ENCODE results near the gene CYB5D1. TPM values are rescaled to one million over a fixed set of nuclear protein-coding genes. Genes with fewer than 3 reads are reported as not detected.
A peak's percentile ranks its signal among the peaks of the same experiment; 100 is the strongest.

The CYB5D1 gene
- total and polyA plus RNA-seq, 7 experiments from 2014 or later = 7.5 to 14.2 (median 9.0) TPM

GRCh38 chr17:7848739-7849129, 9.1 kb upstream of the CYB5D1 start:
- Histone ChIP-seq H3K27me3 (ENCODE audit: control insufficient read depth in 2 of 2, insufficient read depth in 2 of 2, low read length in 2 of 2) (no peaks in the 10 kb centered on the region), H3K4me3 (ENCODE audit: low read length) (no peak overlapping the region), H3K9me3 (ENCODE audit: control insufficient read depth in 2 of 3, low read length in 3 of 3) (no peaks in the 10 kb centered on the region), H3K27ac (ENCODE audit: low read depth, low read length) (no peak overlapping the region), H3K36me3 (ENCODE audit: control insufficient read depth in 2 of 3, insufficient read depth in 3 of 3, low read length in 3 of 3) (peaks cover 0 to 61% (median 5%) of the 10 kb centered on the region in 3 experiments), H3K4me1 (ENCODE audit: control insufficient read depth in 2 of 2, insufficient read depth in 2 of 2, low read length in 2 of 2) (peaks cover 15 to 24% of the 10 kb centered on the region in 2 donors)
- no peak overlapping the region for H3K4me3 Mint-ChIP-seq
- H3K9me3 Mint-ChIP-seq = peaks cover 0 to 1% (median 0%) of the 10 kb centered on the region in 11 donors
- H3K27ac Mint-ChIP-seq = peak overlapping the region in 1 of 9 donors; percentile 92
- no peak for DNase-seq
- POLR2A ChIA-PET = interaction anchor here (1.1 to 5.5 kb wide), 3 partner anchors 8 to 14 kb away, joined by 5 to 89 read pairs (median 6); partner anchors contain the start of genes KDM6B and NAA38
- H3K4me1 Mint-ChIP-seq = peaks cover 0 to 34% (median 21%) of the 10 kb centered on the region in 7 donors
- no peaks in the 10 kb centered on the region for H3K27me3 Mint-ChIP-seq
- CTCF ChIA-PET = interaction anchor here (3.7 kb wide), 1 partner anchor 15 kb away, joined by 43 read pairs; the partner anchor contains the start of gene KDM6B
- no peak for ATAC-seq
- intact Hi-C loops (cut with micrococcal nuclease) = loop anchor here in 1 of 2 donors (10.0 kb wide), 1 partner anchor 634 kb away; the partner anchor contains the start of genes ACADVL and DLG4
- H3K36me3 Mint-ChIP-seq = peaks cover 0 to 3% (median 1%) of the 10 kb centered on the region in 5 donors

GRCh38 chr17:7849130-7849750, 8.6 kb upstream of the CYB5D1 start:
- peaks cover 0 to 61% (median 5%) of the 10 kb centered on the region in 3 experiments for H3K36me3 ChIP-seq (ENCODE audit: control insufficient read depth in 2 of 3, insufficient read depth in 3 of 3, low read length in 3 of 3)
- ChIA-PET POLR2A (interaction anchor here (2.3 to 5.5 kb wide), 2 partner anchors 9 to 15 kb away, joined by 6 to 89 read pairs; partner anchors contain the start of gene KDM6B), CTCF (interaction anchor here (2.7 to 3.7 kb wide), 2 partner anchors 15 to 141 kb away, joined by 14 to 43 read pairs; partner anchors contain the start of gene KDM6B)
- DNase-seq (no peak), ATAC-seq (no peak)
- no peaks in the 10 kb centered on the region for H3K9me3 ChIP-seq (ENCODE audit: control insufficient read depth in 2 of 3, low read length in 3 of 3)
- peaks cover 0 to 4% (median 3%) of the 10 kb centered on the region in 5 donors for H3K36me3 Mint-ChIP-seq
- H3K4me3 Mint-ChIP-seq = no peak overlapping the region
- no peaks in the 10 kb centered on the region for H3K9me3 Mint-ChIP-seq
- no peak overlapping the region for H3K27ac ChIP-seq (ENCODE audit: low read depth, low read length)
- peaks cover 15 to 24% of the 10 kb centered on the region in 2 donors for H3K4me1 ChIP-seq (ENCODE audit: control insufficient read depth in 2 of 2, insufficient read depth in 2 of 2, low read length in 2 of 2)
- no peak overlapping the region for H3K4me3 ChIP-seq (ENCODE audit: low read length)
- intact Hi-C loops (cut with micrococcal nuclease) = loop anchor here in 1 of 2 donors (10.0 kb wide), 1 partner anchor 634 kb away; the partner anchor contains the start of genes ACADVL and DLG4
- no peaks in the 10 kb centered on the region for H3K27me3 ChIP-seq (ENCODE audit: control insufficient read depth in 2 of 2, insufficient read depth in 2 of 2, low read length in 2 of 2)
- no peaks in the 10 kb centered on the region for H3K27me3 Mint-ChIP-seq
- peak overlapping the region in 3 of 9 donors; percentile 67 to 92 (median 86) for H3K27ac Mint-ChIP-seq
- peaks cover 0 to 30% (median 21%) of the 10 kb centered on the region in 7 donors for H3K4me1 Mint-ChIP-seq

- H3K27ac Mint-ChIP-seq = peak overlapping the region in 6 of 9 donors; percentile 56 to 93 (median 76)
Measured at GRCh38 chr17:7849751-7850504, 7.9 kb upstream of the CYB5D1 start.

GRCh38 chr17:7850701-7851437, 6.9 kb upstream of the CYB5D1 start:
- Mint-ChIP-seq H3K4me3 (peak overlapping the region in 8 of 10 donors; percentile 30 to 85 (median 72)), H3K36me3 (peaks cover 0 to 4% (median 3%) of the 10 kb centered on the region in 5 donors), H3K4me1 (peaks cover 0 to 26% (median 17%) of the 10 kb centered on the region in 7 donors), H3K27me3 (no peaks in the 10 kb centered on the region), H3K9me3 (no peaks in the 10 kb centered on the region), H3K27ac (peak overlapping the region in 7 of 9 donors; percentile 55 to 93 (median 90))
- Histone ChIP-seq H3K27ac (ENCODE audit: low read depth, low read length) (peak overlapping the region; percentile 70), H3K27me3 (ENCODE audit: control insufficient read depth in 2 of 2, insufficient read depth in 2 of 2, low read length in 2 of 2) (no peaks in the 10 kb centered on the region), H3K9me3 (ENCODE audit: control insufficient read depth in 2 of 3, low read length in 3 of 3) (no peaks in the 10 kb centered on the region), H3K4me1 (ENCODE audit: control insufficient read depth in 2 of 2, insufficient read depth in 2 of 2, low read length in 2 of 2) (peaks cover 12 to 23% of the 10 kb centered on the region in 2 donors), H3K4me3 (ENCODE audit: low read length) (peak overlapping the region; percentile 51), H3K36me3 (ENCODE audit: control insufficient read depth in 2 of 3, insufficient read depth in 3 of 3, low read length in 3 of 3) (peaks cover 0 to 54% (median 5%) of the 10 kb centered on the region in 3 experiments)
- POLR2A ChIA-PET = interaction anchor here (1.1 to 5.5 kb wide), 3 partner anchors 8 to 16 kb away, joined by 4 to 89 read pairs (median 6); partner anchors contain the start of gene KDM6B
- peak in 1 of 9 donors; percentile 25 for DNase-seq
- intact Hi-C loops (cut with micrococcal nuclease) = loop anchor here (1.0 kb wide), 6 partner anchors 8 to 444 kb away; partner anchors contain the start of genes KDM6B (in 2 of the 2) and SLC25A35 (in 1 of the 2)
- ATAC-seq = peak; percentile 2
- CTCF ChIA-PET = interaction anchor here (0.6 to 3.7 kb wide), 12 partner anchors 8 to 191 kb away, joined by 3 to 43 read pairs (median 4); partner anchors contain the start of gene KDM6B

More at GRCh38 chr17:7849751-7850504, 7.9 kb upstream of the CYB5D1 start:
- Mint-ChIP-seq H3K9me3 (no peaks in the 10 kb centered on the region), H3K4me1 (peaks cover 0 to 29% (median 21%) of the 10 kb centered on the region in 7 donors), H3K4me3 (peak overlapping the region in 1 of 10 donors; percentile 14), H3K27me3 (no peaks in the 10 kb centered on the region), H3K36me3 (peaks cover 0 to 4% (median 3%) of the 10 kb centered on the region in 5 donors)
- no peak overlapping the region for H3K4me3 ChIP-seq (ENCODE audit: low read length)
- H3K27ac ChIP-seq (ENCODE audit: low read depth, low read length) = peak overlapping the region; percentile 70
- H3K4me1 ChIP-seq (ENCODE audit: control insufficient read depth in 2 of 2, insufficient read depth in 2 of 2, low read length in 2 of 2) = peaks cover 15 to 20% of the 10 kb centered on the region in 2 donors
- DNase-seq (no peak), ATAC-seq (no peak)
- intact Hi-C loops (cut with micrococcal nuclease) = loop anchor here in 1 of 2 donors (10.0 kb wide), 1 partner anchor 635 kb away; the partner anchor contains the start of genes ACADVL and DLG4
- no peaks in the 10 kb centered on the region for H3K27me3 ChIP-seq (ENCODE audit: control insufficient read depth in 2 of 2, insufficient read depth in 2 of 2, low read length in 2 of 2)
- POLR2A ChIA-PET = interaction anchor here (2.3 to 5.5 kb wide), 2 partner anchors 9 to 15 kb away, joined by 6 to 89 read pairs; partner anchors contain the start of gene KDM6B
- H3K9me3 ChIP-seq (ENCODE audit: control insufficient read depth in 2 of 3, low read length in 3 of 3) = no peaks in the 10 kb centered on the region
- peaks cover 0 to 61% (median 5%) of the 10 kb centered on the region in 3 experiments for H3K36me3 ChIP-seq (ENCODE audit: control insufficient read depth in 2 of 3, insufficient read depth in 3 of 3, low read length in 3 of 3)
- CTCF ChIA-PET = interaction anchor here (0.9 to 3.7 kb wide), 5 partner anchors 12 to 192 kb away, joined by 4 to 43 read pairs (median 7); partner anchors contain the start of gene KDM6B

- intact Hi-C loops (cut with micrococcal nuclease) = loop anchor here (1.0 kb wide), 6 partner anchors 8 to 444 kb away; partner anchors contain the start of genes KDM6B (in 2 of the 2) and SLC25A35 (in 1 of the 2)
- Mint-ChIP-seq H3K4me1 (peaks cover 0 to 26% (median 17%) of the 10 kb centered on the region in 7 donors), H3K27me3 (no peaks in the 10 kb centered on the region), H3K4me3 (peak overlapping the region; percentile 45 to 85 (median 70)), H3K36me3 (peaks cover 0 to 4% (median 4%) of the 10 kb centered on the region in 5 donors), H3K27ac (peak overlapping the region; percentile 55 to 93 (median 82)), H3K9me3 (no peaks in the 10 kb centered on the region)
- Histone ChIP-seq H3K27me3 (ENCODE audit: control insufficient read depth in 2 of 2, insufficient read depth in 2 of 2, low read length in 2 of 2) (no peaks in the 10 kb centered on the region), H3K36me3 (ENCODE audit: control insufficient read depth in 2 of 3, insufficient read depth in 3 of 3, low read length in 3 of 3) (peaks cover 0 to 47% (median 5%) of the 10 kb centered on the region in 3 experiments), H3K4me1 (ENCODE audit: control insufficient read depth in 2 of 2, insufficient read depth in 2 of 2, low read length in 2 of 2) (peaks cover 20 to 31% of the 10 kb centered on the region in 2 donors), H3K9me3 (ENCODE audit: control insufficient read depth in 2 of 3, low read length in 3 of 3) (no peaks in the 10 kb centered on the region), H3K27ac (ENCODE audit: low read depth, low read length) (peak overlapping the region; percentile 70), H3K4me3 (ENCODE audit: low read length) (peak overlapping the region; percentile 51)
- peak; percentile 91 for ATAC-seq
- DNase-seq = peak; percentile 92 to 96 (median 94)
- ChIA-PET POLR2A (interaction anchor here (0.5 to 5.5 kb wide), 3 partner anchors 9 to 31 kb away, joined by 4 to 89 read pairs (median 4); partner anchors contain the start of gene KDM6B), CTCF (interaction anchor here (0.7 to 3.7 kb wide), 10 partner anchors 9 to 165 kb away, joined by 3 to 43 read pairs (median 4); partner anchors contain the start of gene KDM6B)
Measured at GRCh38 chr17:7851438-7852261, 6.2 kb upstream of the CYB5D1 start.
